22Rv1 (cell line): Measurements from ENCODE around the gene MPV17.

Experiments
- H3K27ac ChIP-seq: fragments of 450-650 bp; 2 replicates; pipeline ENCODE4 v1.5.1; 2017
- ZFX ChIP-seq: fragments of 450-650 bp; IDR thresholded peaks from 2 replicates; pipeline ENCODE4 v1.6.1; 2017; ENCODE audit warnings: antibody characterized with exemption, borderline replicate concordance
- TF ChIP-seq, protein P1 (sequence below): fragments of 450-650 bp; IDR thresholded peaks from 2 replicates; pipeline ENCODE4 v1.5.1; 2017; ENCODE audit warnings: mild to moderate bottlenecking

Gene MPV17

GRCh38 chr2:27316655-27317412, 6.1 kb downstream of the MPV17 start:
- H3K27ac ChIP-seq = no peak overlapping the region
- TF ChIP-seq, protein P1, sequence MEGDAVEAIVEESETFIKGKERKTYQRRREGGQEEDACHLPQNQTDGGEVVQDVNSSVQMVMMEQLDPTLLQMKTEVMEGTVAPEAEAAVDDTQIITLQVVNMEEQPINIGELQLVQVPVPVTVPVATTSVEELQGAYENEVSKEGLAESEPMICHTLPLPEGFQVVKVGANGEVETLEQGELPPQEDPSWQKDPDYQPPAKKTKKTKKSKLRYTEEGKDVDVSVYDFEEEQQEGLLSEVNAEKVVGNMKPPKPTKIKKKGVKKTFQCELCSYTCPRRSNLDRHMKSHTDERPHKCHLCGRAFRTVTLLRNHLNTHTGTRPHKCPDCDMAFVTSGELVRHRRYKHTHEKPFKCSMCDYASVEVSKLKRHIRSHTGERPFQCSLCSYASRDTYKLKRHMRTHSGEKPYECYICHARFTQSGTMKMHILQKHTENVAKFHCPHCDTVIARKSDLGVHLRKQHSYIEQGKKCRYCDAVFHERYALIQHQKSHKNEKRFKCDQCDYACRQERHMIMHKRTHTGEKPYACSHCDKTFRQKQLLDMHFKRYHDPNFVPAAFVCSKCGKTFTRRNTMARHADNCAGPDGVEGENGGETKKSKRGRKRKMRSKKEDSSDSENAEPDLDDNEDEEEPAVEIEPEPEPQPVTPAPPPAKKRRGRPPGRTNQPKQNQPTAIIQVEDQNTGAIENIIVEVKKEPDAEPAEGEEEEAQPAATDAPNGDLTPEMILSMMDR = no peak
- no peak for TF ChIP-seq ZFX

DNA sequence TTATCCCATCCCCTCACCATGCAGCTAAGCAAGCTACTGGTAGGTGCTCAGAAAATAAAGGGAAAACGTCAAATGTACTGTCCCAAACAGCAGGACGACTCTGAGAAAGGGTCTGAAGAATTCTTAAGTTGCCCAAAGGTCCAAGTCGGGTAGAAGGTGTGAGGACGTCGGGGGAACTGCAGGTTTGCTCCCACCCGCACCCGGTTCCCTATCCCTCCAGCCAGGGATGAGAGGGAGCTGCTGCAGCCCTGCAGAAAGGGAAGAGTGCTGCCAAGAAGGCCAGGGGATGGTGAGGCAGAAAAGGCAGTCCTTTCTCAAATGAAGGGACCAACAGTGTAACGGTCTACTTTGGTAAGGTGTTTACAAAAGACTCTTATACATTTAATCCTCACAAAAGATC, 7.8 kb downstream of the MPV17 start:
- H3K27ac ChIP-seq = no peak overlapping the region
- no peak for TF ChIP-seq ZFX
- TF ChIP-seq, protein P1 = no peak

- H3K27ac ChIP-seq = no peak overlapping the region
- TF ChIP-seq ZFX = no peak
- TF ChIP-seq, protein P1 = no peak
These were observed 8.2 kb downstream of the MPV17 start for GRCh38 chr2:27314709-27315108.

DNA sequence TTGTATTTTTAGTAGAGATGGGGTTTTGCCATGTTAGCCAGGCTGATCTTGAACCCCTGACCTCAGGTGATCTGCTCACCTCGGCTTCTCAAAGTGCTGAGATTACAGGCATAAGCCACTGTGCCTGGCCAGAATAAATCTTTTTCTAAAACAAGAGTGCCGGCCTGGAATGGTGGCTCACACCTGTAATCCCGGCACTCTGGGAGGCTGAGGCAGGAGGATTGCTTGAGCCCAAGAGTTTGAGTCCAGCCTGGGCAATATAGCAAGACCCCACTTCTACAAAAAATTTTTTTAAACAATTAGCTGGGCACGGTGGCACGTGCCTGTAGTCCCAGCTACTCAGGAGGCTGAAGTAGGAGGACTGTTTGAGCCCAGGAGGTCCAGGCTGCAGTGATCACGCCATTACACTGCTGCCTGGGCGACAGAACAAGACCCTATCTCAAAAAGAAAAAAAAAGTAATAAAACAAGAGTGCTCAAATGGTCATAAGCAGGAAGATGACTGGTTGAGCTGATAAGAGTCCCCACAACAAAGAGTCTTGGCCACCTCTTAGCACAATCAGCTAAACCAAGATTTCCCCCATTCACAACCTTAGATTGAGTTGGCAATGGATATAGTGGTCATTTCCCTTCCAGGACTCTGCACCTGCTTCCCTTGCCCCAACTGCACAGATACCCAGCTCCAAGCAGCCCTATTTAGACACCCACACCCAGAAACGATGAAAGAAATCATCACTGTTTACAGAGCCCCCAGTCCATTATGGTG, 8.8 kb downstream of the MPV17 start:
- no peak overlapping the region for H3K27ac ChIP-seq
- TF ChIP-seq, protein P1 = no peak

DNA sequence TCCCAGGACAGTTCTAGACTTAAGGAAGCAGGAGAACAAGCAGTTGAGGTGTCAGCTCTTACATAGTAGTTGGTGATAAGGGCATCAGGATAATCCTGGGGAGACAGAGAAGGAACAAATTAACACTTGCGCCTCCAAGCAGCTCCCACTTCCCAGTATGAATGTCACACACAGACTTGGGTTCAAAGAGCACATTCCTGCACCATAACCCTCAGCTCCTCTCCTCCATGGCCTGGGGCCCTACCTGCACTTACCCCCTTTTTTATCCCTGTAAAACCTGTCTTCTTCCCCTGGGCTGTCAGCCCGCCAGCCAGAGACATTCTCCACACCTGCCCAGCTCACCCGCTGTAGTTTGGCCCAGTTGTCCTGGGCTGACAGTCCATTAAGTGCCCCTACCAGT, 10.7 kb downstream of the MPV17 start:
- no peak overlapping the region for H3K27ac ChIP-seq
- no peak for TF ChIP-seq ZFX
- TF ChIP-seq, protein P1 = no peak

DNA sequence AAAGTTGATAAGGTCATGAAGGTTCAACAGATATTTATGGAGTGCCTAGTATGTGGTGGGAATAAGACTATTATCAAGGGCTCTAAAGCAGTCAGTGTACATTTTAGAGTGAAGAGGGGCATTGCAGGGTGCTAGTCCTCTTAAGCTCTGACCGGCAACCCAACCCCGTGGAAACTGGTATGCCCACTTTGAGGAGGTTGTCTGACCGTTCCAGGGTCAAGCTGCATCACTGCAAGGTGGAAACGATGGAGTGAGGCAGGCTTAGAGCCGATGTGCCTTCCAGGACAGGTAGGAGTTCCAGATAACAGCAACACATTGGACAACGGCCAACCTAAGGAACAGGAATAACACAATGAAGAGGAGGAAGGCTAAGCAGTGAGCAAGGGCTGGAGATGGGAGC, 13.2 kb downstream of the MPV17 start:
- H3K27ac ChIP-seq = no peak overlapping the region
- TF ChIP-seq ZFX = no peak
- TF ChIP-seq, protein P1 = no peak

DNA sequence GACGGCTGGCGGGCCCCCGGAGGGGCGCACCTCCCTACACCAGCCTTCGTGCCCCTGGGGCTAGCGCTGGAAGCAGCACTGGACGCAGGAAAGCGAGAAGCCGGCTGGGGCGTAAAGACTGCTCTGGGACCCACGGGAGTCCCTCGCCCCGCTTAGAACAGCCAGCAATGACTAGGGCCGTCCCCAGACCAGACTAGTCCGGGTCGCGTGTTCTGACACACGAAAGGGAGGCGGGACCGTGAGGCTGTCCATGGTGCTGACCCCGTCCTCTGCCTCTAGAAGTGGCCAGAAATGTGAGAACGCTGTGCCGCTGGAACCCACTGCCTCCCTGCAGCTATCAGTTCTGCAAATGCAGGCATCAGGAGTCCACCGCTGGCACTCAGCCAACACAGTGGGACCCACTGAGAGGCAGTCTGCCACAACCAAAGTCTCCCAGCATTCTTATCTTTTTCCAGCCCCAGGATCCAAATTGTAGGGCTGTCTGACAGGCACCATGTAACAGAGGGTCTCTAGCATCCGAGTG, 14.5 kb downstream of the MPV17 start, which contains the start of gene UCN:
Gene UCN (minus strand): TSS at position 87 of the 523 bp plus-strand sequence. CDS start 550 bp downstream, outside the sequence.
- TF ChIP-seq, protein P1 = no peak
- TF ChIP-seq ZFX = no peak
- no peak within 1 kb of the TSS for H3K27ac ChIP-seq
